Erythroblast (primary cell): ENCODE measurements around the gene ITLN1.

ENCODE experiments used
- GATA1 ChIP-seq: IDR thresholded peaks from 2 replicates; pipeline ENCODE4 v1.6.1; 2011; ENCODE audit warnings: low read depth, mild to moderate bottlenecking, control low read depth, low read length, moderate library complexity
- POLR2A ChIP-seq: IDR thresholded peaks from 2 replicates; pipeline ENCODE4 v1.6.1; 2011; ENCODE audit warnings: mild to moderate bottlenecking, low read length

DNA sequence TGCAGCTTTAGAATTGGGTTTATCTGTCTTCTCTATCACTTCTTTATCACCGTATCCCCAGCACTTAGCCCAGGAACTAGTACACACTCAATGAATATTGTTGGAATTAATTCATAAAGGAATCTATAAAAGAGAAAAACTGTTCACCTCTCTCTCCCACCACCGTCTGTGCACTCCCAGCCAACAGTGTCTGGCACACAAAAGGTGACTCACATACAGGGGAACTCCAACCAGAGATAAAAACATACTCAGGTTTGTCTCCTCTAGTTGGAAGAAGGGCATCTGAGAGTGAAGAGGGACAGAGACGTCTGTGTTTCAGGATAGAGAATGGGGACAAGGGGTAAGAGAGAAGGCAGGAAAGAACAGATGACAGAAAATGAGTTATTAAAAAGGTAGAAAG lies 10.0 kb downstream of the ITLN1 start:
- TF ChIP-seq POLR2A (no peak), GATA1 (no peak)
